Hepatocyte (in vitro differentiated cells): ENCODE data around the gene EPHB6. TPM values are rescaled to one million over a fixed set of nuclear protein-coding genes. Genes with fewer than 3 reads are reported as not detected.

Experiments used
- DNase-seq: peaks from one replicate; pipeline ENCODE4 v3.0.0-alpha.2; 2016; ENCODE audit warnings: low spot score
- H2AFZ ChIP-seq: fragments of 200-600 bp; sonication (generic); 2 replicates; pipeline ENCODE4 v1.6.0; 2016; ENCODE audit warnings: antibody characterized with exemption, mild to moderate bottlenecking
- H3K27ac ChIP-seq: fragments of 200-600 bp; sonication (generic); 2 replicates; pipeline ENCODE4 v1.5.1; 2016; ENCODE audit warnings: mild to moderate bottlenecking
- H3K27me3 ChIP-seq: fragments of 200-600 bp; sonication (generic); 2 replicates; pipeline ENCODE4 v1.6.1; 2016
- H3K36me3 ChIP-seq: fragments of 200-600 bp; sonication (generic); replicated peaks from 2 replicates; pipeline ENCODE4 v1.5.1; 2016; ENCODE audit warnings: low read depth; ENCODE audit not compliant: insufficient read depth
- H3K4me1 ChIP-seq: fragments of 200-600 bp; sonication (generic); 2 replicates; pipeline ENCODE4 v1.5.1; 2016; ENCODE audit warnings: mild to moderate bottlenecking, moderate library complexity; ENCODE audit not compliant: insufficient read depth
- H3K4me2 ChIP-seq: fragments of 200-600 bp; sonication (generic); 2 replicates; pipeline ENCODE4 v1.6.0; 2016
- H3K4me3 ChIP-seq: fragments of 200-600 bp; sonication (generic); 2 replicates; pipeline ENCODE4 v1.5.1; 2016; ENCODE audit warnings: mild to moderate bottlenecking
- H3K79me2 ChIP-seq: fragments of 200-600 bp; sonication (generic); 2 replicates; pipeline ENCODE4 v1.6.0; 2017; ENCODE audit warnings: mild to moderate bottlenecking
- H3K9me2 ChIP-seq: fragments of 200-600 bp; sonication (generic); replicated peaks from 2 replicates; pipeline ENCODE4 v1.6.0; 2017; ENCODE audit warnings: mild to moderate bottlenecking; ENCODE audit not compliant: insufficient read depth
- H3K9me3 ChIP-seq: fragments of 200-600 bp; sonication (generic); 2 replicates; pipeline ENCODE4 v1.5.1; 2016; ENCODE audit warnings: low read depth, mild to moderate bottlenecking
- H4K20me1 ChIP-seq: fragments of 200-600 bp; sonication (generic); 2 replicates; pipeline ENCODE4 v1.6.0; 2016; ENCODE audit warnings: mild to moderate bottlenecking; ENCODE audit not compliant: insufficient read depth, poor library complexity, severe bottlenecking
- EZH2 ChIP-seq: fragments of 200-600 bp; sonication (generic); IDR thresholded peaks from 2 replicates; pipeline ENCODE4 v1.6.1; 2016; ENCODE audit warnings: antibody characterized with exemption, mild to moderate bottlenecking, borderline replicate concordance
- EZH2phosphoT487 ChIP-seq: fragments of 200-600 bp; sonication (generic); IDR thresholded peaks from one replicate; pipeline ENCODE4 v1.6.1; 2018; ENCODE audit warnings: antibody characterized with exemption, mild to moderate bottlenecking, low read depth, moderate library complexity; ENCODE audit not compliant: unreplicated experiment, severe bottlenecking
- WGBS: methylation state at CpG from one replicate; pipeline ENCODE4 v1.1.6; 2016; ENCODE audit warnings: low lambda C conversion rate; ENCODE audit errors: missing lambda C conversion rate; 5-methylcytosine and 5-hydroxymethylcytosine counted together
- polyA plus RNA-seq: library from polyadenylated mRNA; unstranded; fragments of >200 nt; fragmentation: Nextera tagmentation; extraction: Ambion mirVana; gene quantifications from 2 replicates; pipeline ENCODE4 v1.2.1, GENCODE V29; 2016
- total RNA-seq: library from RNA; depleted of rRNA; stranded (reverse); fragments of >200 nt; gene quantifications from 2 replicates; pipeline ENCODE4 v1.2.3, GENCODE V29; 2014
- TF ChIP-seq, protein P1 (sequence below): fragments of 200-600 bp; sonication (generic); IDR thresholded peaks from 2 replicates; pipeline ENCODE4 v1.5.1; 2016; ENCODE audit warnings: antibody characterized with exemption, mild to moderate bottlenecking; ENCODE audit not compliant: poor library complexity

EPHB6 gene
- total and polyA plus RNA-seq, 2 experiments from 2014 or later = 14.8 to 29.6 TPM

DNA sequence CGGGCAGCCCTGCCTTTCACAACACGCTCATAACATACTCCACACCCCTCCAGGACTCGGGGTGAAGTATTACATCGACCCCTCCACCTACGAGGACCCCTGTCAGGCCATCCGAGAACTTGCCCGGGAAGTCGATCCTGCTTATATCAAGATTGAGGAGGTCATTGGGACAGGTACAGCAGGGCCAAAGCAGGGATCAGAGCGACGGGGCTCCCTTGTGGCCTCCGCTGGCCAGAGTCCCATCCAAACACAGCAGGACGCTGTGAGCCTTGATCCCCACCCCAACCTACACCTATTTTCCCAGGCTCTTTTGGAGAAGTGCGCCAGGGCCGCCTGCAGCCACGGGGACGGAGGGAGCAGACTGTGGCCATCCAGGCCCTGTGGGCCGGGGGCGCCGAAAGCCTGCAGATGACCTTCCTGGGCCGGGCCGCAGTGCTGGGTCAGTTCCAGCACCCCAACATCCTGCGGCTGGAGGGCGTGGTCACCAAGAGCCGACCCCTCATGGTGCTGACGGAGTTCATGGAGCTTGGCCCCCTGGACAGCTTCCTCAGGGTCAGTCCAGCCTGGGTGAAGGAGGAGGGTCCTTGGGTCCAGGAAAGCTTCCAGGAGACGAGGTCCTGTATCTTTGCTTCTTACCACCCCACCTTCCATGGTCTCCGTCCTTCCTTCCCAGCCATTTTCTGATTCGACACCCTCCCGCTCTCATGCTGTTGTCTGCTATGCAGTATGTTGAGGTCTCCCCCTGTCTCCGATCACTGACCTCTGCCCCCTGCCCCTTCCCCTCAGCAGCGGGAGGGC is 13.5 kb downstream of the EPHB6 start:
- Histone ChIP-seq H3K36me3 (no peaks in the 10 kb centered on the region), H3K79me2 (no peaks in the 10 kb centered on the region), H3K9me2 (no peaks in the 10 kb centered on the region), H2AFZ (no peak overlapping the region), H3K4me3 (no peak overlapping the region), H3K27me3 (no peaks in the 10 kb centered on the region), H3K9me3 (no peaks in the 10 kb centered on the region), H4K20me1 (no peaks in the 10 kb centered on the region), H3K27ac (no peak overlapping the region), H3K4me2 (no peak overlapping the region), H3K4me1 (no peaks in the 10 kb centered on the region)
- 92% methylated on average over 30 of the region's 31 CpGs for WGBS
- TF ChIP-seq, protein P1, sequence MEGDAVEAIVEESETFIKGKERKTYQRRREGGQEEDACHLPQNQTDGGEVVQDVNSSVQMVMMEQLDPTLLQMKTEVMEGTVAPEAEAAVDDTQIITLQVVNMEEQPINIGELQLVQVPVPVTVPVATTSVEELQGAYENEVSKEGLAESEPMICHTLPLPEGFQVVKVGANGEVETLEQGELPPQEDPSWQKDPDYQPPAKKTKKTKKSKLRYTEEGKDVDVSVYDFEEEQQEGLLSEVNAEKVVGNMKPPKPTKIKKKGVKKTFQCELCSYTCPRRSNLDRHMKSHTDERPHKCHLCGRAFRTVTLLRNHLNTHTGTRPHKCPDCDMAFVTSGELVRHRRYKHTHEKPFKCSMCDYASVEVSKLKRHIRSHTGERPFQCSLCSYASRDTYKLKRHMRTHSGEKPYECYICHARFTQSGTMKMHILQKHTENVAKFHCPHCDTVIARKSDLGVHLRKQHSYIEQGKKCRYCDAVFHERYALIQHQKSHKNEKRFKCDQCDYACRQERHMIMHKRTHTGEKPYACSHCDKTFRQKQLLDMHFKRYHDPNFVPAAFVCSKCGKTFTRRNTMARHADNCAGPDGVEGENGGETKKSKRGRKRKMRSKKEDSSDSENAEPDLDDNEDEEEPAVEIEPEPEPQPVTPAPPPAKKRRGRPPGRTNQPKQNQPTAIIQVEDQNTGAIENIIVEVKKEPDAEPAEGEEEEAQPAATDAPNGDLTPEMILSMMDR = no peak
- TF ChIP-seq EZH2 (no peak), EZH2phosphoT487 (no peak)
- no peak for DNase-seq

DNA sequence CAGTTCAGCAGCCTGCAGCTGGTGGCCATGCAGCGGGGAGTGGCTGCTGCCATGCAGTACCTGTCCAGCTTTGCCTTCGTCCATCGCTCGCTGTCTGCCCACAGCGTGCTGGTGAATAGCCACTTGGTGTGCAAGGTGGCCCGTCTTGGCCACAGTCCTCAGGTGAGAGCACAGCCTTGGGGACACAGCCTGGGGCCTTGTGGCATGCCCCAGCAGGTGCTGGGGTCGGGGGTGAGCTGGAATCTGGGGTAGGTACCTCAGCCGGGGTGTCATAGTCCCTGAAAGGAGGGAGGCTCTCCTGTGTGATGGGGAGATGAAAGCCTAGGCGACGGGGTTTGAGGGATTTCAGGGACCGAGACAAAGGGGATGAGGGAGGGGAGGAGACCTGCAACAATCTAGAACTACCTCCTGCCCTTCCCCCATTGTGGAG is 14.1 kb downstream of the EPHB6 start:
- no peak overlapping the region for H2AFZ ChIP-seq
- no peaks in the 10 kb centered on the region for H3K79me2 ChIP-seq
- no peak overlapping the region for H3K4me2 ChIP-seq
- H4K20me1 ChIP-seq = no peaks in the 10 kb centered on the region
- TF ChIP-seq EZH2 (no peak), EZH2phosphoT487 (no peak)
- TF ChIP-seq, protein P1 = no peak
- no peaks in the 10 kb centered on the region for H3K27me3 ChIP-seq
- H3K4me1 ChIP-seq = no peaks in the 10 kb centered on the region
- no peak for DNase-seq
- no peaks in the 10 kb centered on the region for H3K36me3 ChIP-seq
- H3K9me2 ChIP-seq = no peaks in the 10 kb centered on the region
- no peaks in the 10 kb centered on the region for H3K9me3 ChIP-seq
- no peak overlapping the region for H3K27ac ChIP-seq
- 96% methylated on average over 11 of the region's 11 CpGs for WGBS
- H3K4me3 ChIP-seq = no peak overlapping the region

DNA sequence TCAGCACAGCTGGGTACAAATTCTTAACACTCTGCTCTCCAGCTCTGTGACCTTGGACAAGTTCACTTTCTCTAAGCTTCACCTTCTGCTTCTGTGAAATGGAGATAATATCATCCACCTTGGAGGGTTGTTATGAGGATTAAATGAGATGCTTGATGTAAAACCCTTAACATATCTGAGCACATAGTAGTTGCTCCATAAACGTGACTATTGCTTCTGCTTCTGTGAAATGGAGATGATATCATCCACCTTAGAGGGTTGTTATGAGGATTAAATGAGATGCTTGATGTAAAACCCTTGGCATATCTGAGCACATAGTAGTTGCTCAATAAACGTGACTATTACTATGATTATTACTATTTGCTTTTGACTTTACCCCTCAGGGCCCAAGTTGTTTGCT is 14.6 kb downstream of the EPHB6 start:
- no peaks in the 10 kb centered on the region for H3K4me1 ChIP-seq
- no peak for DNase-seq
- H3K27me3 ChIP-seq = no peaks in the 10 kb centered on the region
- TF ChIP-seq EZH2phosphoT487 = no peak
- TF ChIP-seq, protein P1 = no peak
- TF ChIP-seq EZH2 = no peak
- no peak overlapping the region for H3K4me3 ChIP-seq
- no peak overlapping the region for H3K27ac ChIP-seq
- WGBS = 98% methylated on average over 2 of the region's 2 CpGs
- no peaks in the 10 kb centered on the region for H4K20me1 ChIP-seq
- H3K36me3 ChIP-seq = no peaks in the 10 kb centered on the region
- no peak overlapping the region for H2AFZ ChIP-seq
- no peaks in the 10 kb centered on the region for H3K9me2 ChIP-seq
- no peaks in the 10 kb centered on the region for H3K9me3 ChIP-seq
- no peaks in the 10 kb centered on the region for H3K79me2 ChIP-seq
- H3K4me2 ChIP-seq = no peak overlapping the region
